ENCODE measurements around the gene ICOS.

ICOS gene

DNA sequence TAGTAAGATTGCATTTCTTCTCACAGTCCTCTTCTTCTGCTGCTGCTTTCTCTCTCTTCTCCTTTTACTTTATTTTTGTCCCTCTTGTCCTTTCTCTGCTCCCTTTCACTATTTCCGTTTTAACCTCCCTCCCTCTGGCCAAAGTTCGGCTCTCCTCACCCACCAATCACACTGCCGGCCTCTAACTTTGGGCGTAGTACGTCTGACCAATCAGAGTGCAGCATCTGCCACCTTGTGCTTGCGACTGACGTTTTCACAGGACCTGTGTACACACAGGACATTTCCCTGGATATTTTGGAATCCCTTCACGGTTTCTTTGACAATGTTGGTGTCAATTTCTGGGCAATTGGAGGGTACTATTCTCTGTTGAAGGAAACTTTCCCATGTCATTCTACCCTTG is 22.6 kb upstream of the ICOS start:
- no peak for DNase-seq (ENCODE audit: low read depth)
- TF ChIP-seq, protein P1, sequence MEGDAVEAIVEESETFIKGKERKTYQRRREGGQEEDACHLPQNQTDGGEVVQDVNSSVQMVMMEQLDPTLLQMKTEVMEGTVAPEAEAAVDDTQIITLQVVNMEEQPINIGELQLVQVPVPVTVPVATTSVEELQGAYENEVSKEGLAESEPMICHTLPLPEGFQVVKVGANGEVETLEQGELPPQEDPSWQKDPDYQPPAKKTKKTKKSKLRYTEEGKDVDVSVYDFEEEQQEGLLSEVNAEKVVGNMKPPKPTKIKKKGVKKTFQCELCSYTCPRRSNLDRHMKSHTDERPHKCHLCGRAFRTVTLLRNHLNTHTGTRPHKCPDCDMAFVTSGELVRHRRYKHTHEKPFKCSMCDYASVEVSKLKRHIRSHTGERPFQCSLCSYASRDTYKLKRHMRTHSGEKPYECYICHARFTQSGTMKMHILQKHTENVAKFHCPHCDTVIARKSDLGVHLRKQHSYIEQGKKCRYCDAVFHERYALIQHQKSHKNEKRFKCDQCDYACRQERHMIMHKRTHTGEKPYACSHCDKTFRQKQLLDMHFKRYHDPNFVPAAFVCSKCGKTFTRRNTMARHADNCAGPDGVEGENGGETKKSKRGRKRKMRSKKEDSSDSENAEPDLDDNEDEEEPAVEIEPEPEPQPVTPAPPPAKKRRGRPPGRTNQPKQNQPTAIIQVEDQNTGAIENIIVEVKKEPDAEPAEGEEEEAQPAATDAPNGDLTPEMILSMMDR (IDR thresholded peaks at IDR 0.05; ENCODE audit: control insufficient read depth, insufficient read depth, low read depth, low read length, missing control alignments), result no peak

DNA sequence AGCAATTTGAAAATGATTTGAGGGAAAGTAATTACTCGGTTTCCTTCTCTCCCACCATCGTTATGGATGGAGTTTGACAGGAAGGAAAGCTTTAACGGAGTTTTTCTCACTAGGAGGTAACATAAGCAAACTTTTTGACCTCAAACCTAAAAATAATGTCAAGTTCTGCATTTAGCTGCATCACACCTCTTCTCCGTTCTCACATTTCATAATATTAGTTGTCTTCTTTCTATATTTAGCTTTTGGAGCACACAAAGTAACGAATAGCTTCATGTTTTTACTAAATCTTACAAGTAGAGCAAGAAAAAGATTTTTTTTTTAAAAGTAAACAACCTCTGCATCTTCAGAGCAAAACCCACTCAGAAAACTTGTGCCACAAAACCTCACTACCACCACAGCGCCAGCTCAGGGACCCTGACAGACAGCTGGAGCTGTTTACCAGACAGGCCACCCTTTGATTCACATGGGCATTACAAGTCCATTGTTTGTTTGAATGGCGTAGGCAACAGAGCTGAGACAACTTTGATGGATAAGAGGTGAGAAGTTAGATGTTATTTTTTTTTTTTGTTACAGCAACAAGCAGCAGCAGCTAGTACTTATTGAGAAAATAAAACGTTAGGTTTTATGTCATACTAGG is 21.9 kb upstream of the ICOS start:
- DNase-seq (ENCODE audit: low read depth), result no peak
- TF ChIP-seq, protein P1 (IDR thresholded peaks at IDR 0.05; ENCODE audit: control insufficient read depth, insufficient read depth, low read depth, low read length, missing control alignments), result no peak
- H3K4me3 ChIP-seq (ENCODE audit: control insufficient read depth, low read depth, low read length), result no peak overlapping the region

More for the DNA sequence above, 22.6 kb upstream of the ICOS start:
- H3K4me3 ChIP-seq (ENCODE audit: control insufficient read depth, low read depth, low read length), result no peak overlapping the region

DNA sequence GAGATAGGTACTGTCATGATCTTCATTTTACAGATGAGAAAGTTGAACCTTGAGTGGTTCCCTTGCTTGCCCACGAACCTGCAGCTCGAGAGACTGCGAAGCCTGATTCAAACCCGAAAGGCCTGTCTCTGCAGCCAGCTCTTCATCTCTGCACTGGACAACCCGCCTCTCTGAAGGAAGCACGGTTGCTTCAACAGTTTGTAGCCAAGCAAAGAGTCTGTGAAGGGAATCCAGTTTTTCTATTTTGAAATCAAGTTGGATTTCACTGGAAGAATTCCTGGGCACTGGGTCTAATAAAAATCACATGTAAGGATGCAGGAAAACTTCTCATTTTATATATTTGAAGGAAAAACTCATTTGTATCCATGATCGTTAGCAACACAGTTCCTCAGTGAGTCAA is 21.3 kb upstream of the ICOS start:
- DNase-seq (ENCODE audit: low read depth), result no peak
- TF ChIP-seq, protein P1 (IDR thresholded peaks at IDR 0.05; ENCODE audit: control insufficient read depth, insufficient read depth, low read depth, low read length, missing control alignments), result no peak
- H3K4me3 ChIP-seq (ENCODE audit: control insufficient read depth, low read depth, low read length), result peak overlapping the region; percentile 32

DNA sequence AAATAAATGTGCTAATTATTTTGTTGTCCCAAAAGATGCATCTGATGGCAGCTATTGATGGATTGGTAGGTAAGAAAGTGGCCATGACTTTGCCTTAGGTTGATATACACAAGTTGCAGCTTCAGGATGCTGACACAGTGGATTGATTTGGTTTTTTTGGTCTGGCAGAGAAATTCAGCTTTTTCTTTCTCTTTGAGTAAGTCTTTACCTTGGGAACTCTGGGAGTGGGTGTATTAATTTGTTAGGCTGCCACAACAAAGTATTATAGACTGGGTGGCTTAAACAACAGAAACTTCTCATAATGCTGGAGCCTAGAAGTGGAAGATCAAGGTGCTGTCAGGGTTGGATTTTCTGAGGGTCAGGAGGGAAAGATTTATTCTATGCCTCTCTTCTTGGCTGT is 19.8 kb upstream of the ICOS start:
- no peak for DNase-seq (ENCODE audit: low read depth)
- H3K4me3 ChIP-seq (ENCODE audit: control insufficient read depth, low read depth, low read length), result no peak overlapping the region
- TF ChIP-seq, protein P1 (IDR thresholded peaks at IDR 0.05; ENCODE audit: control insufficient read depth, insufficient read depth, low read depth, low read length, missing control alignments), result no peak

DNA sequence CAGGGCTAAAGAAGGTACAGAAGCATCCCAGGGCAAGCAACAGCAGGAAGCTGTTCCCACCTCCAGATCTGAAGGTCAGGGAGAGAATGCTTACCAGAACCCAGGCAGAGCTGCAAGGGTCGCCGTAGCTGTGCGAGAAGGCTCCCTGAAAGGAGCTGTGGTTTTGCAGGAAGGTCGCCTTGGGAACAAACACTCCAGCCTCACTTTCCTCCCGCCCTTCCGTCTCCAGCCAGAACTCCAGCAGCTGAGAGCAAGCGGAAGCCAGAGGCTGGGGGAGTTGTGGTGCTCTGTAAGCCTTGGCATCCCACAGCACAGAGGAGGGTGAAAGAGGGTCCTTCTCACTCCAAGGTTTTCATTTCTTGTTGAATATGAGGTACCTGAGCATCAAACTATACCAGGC is 18.3 kb upstream of the ICOS start:
- no peak for DNase-seq (ENCODE audit: low read depth)
- no peak overlapping the region for H3K4me3 ChIP-seq (ENCODE audit: control insufficient read depth, low read depth, low read length)
- TF ChIP-seq, protein P1 (IDR thresholded peaks at IDR 0.05; ENCODE audit: control insufficient read depth, insufficient read depth, low read depth, low read length, missing control alignments), result no peak

DNA sequence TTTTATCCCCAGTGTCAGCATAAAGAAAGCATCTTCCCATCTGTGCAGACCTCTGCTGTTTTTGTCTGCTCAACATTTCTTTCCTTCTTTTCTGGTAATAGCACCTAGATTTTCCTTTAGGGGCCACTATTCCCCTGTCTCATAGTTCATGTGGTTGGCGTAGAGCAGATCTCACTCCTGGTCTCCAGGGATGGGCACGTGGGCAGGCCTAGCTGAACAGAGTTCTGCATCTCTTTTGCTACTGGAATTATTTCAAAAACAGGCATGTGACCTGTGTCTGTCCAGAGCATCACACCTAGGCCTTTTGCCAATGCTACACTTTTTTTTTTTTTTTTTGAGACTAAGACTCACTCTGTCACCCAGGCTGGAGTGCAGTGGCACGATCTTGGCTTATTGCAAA is 17.7 kb upstream of the ICOS start:
- no peak for DNase-seq (ENCODE audit: low read depth)
- TF ChIP-seq, protein P1 (IDR thresholded peaks at IDR 0.05; ENCODE audit: control insufficient read depth, insufficient read depth, low read depth, low read length, missing control alignments), result no peak

More for the DNA sequence above, 17.7 kb upstream of the ICOS start:
- H3K4me3 ChIP-seq (ENCODE audit: control insufficient read depth, low read depth, low read length), result no peak overlapping the region
